Fibroblast of skin of abdomen (primary cell): ENCODE measurements around the gene FEV.
A peak's percentile ranks its signal among the peaks of the same experiment; 100 is the strongest.

ENCODE experiments used
- DNase-seq: peaks from one replicate; pipeline ENCODE4 v3.0.0-alpha.2; 2013

The FEV gene

GRCh38 chr2:219016721-219017120, 31.7 kb upstream of the FEV start:
- DNase-seq: no peak

- no peak for DNase-seq
These were observed 25.9 kb upstream of the FEV start for GRCh38 chr2:219010873-219011272.

- no peak for DNase-seq
These were observed 25.3 kb upstream of the FEV start for GRCh38 chr2:219010162-219010756.

GRCh38 chr2:219009294-219009693, 24.3 kb upstream of the FEV start:
- DNase-seq: no peak

- no peak for DNase-seq
These were observed 19.0 kb upstream of the FEV start for GRCh38 chr2:219003979-219004378.

DNA sequence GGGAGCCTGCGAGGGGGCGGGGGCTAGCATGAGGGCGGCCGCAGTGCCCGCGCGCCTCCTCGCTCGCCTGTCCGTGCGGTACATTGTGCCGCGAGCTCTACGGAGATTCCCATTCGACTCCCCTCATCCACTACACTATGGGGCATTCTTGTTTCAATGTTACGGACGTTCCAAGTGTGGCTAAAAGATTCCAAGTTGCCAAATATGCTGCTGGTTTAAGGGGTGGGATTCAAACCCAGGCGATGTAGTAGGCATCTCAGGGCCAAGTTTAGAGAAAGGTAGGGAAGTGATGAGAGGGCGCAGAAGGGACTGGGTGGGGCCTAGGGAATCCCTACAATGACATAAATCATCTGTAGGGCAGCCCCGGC, 18.3 kb upstream of the FEV start:
- no peak for DNase-seq

DNA sequence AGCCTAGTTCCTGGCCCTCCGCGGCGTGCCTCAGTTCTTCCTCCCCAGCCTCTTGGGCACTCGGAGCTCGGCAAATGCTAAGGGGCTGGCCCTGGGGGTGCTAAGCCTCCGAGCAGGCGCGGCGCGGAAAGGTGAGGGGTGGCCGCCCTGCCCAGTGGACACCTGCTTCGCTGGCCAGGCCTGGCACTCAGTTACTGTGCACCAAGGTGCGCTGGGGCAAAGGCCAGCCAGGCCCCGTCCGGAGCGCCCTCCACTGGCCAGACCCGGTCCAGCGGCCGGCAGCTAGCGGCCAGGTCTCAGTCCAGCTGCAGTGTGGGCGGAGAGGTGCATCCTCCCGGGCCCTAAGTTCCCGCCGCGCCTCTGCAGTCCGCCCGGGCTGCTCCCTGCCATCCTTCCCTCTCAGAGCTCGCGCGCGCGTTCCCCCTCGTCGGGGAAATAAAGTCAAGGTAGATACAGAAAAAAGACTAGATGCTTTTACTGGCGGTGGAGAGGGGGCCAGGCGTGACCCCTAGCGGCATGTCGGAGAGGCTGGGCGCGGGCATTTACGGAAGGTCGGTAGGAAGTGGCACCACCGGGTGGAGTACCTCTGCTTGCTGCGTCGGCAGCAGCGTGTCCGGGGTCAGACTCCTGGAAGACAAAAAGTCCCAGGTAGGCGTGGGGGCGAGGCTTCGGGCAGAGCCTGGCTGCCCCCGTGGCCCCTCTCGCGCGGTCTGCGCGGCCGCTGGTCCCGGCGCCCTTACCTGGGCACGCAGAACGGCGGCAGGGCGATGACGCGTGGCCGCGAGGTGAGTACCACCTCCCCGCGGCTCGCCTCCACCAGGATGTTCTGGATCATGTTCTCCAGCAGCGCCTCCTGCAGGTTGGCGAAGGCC, 17.6 kb upstream of the FEV start:
- no peak for DNase-seq

GRCh38 chr2:219001577-219002394, 16.8 kb upstream of the FEV start:
- no peak for DNase-seq

- no peak for DNase-seq
These were observed 16.2 kb upstream of the FEV start for GRCh38 chr2:219001100-219001576.

- no peak for DNase-seq
These were observed 15.6 kb upstream of the FEV start for GRCh38 chr2:219000569-219000960.

DNA sequence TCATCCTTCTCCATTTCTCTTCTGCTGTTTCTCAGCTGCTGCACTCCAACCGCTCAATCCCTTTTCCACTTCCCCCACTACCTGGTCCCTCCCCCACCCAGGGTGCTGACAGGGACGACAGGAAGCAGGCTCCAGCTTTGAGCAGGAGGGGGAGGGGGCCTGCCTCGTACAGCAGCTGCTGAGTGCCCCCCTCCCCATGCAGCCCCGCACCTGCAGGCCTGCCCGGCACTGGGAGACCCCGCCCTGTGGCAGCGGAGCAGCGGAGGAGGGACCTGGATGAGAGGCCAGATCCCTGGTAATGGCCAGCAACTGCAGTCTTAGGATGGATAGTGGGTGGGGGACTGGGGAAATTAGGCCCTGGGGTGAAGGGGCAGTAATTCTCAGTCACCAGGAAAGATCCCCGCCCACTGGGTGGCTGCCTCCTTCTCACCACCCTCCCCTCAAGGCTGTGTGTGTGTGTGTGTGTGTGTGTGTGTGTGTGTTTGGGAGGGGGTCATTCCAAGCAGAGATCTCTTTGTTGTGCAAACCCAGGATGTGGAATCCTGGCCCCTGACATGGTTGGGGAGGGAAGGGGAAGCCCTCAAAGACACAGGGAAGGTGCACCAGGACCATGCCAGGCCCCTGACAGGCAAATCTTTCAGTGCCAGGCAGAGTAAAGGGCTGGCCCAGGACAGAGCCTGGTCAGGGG, 15.0 kb upstream of the FEV start:
- no peak for DNase-seq

GRCh38 chr2:218999021-218999880, 14.3 kb upstream of the FEV start:
- DNase-seq: no peak

DNA sequence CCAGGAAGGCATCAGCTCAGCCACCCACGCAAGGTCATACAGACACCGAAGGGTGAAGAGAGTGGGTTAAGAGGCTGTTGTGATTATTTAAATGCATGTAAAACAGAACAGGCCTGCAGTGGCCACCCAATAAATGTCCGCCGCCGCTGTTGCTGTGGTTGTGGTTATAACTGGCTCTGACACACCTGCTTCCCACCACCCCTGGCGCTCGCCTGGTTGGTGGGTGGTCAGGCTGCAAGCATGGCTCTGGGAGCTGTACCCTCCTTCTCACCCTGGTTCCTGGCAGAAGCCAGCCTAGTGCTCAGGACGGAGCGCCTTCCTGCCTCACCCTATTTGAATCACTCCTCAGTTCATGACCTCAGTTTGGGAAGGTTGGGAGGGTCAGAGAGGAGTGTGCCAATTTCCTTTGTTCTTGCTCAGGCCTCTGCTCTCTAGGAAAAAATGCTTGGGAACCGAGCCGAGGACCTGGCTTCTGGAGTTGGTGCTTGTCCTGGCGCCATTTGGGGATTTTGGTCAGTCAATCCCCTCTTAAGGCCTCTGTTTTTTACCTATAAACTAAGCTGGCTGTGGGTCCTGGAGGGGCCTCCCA, 13.5 kb upstream of the FEV start:
- DNase-seq: no peak

DNA sequence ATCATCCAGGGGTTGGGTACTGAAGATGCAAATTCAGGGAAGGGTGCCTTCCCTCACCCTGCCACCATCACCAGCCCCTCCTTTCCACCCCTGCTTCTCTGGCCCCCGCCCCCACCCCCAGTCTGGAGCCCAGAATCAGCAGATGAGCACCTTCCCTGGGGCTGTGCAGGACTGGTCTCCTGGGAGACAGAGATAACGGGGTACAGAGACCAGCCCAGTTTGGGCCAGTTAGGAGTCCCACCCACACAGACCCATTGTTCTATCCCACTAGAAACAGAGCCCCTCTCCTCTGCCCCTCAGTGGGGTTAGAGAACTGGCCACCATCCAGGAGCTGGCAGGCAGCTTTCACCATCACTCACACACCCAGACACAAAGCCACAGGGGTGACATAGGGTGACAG, 12.7 kb upstream of the FEV start:
- no peak for DNase-seq

DNA sequence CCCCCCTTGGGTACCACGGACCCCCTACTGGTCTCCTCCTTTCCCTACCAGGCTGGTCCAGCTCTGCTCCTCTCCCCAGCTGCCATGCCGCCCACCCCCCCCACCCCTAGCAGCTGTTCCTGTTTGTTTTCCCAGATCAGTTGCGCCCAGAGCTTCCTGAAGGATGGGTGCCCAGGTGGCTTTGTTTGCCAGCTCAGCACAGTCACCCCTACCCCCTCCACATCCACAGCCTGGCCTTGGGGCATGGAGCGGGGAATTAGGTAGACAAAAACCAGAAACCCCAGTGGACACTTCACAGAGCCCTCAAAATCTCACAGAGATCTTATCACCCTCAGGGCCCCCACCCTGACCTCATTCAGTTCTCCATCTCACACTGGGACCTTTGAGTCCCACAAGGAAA, 12.0 kb upstream of the FEV start:
- DNase-seq: no peak

DNA sequence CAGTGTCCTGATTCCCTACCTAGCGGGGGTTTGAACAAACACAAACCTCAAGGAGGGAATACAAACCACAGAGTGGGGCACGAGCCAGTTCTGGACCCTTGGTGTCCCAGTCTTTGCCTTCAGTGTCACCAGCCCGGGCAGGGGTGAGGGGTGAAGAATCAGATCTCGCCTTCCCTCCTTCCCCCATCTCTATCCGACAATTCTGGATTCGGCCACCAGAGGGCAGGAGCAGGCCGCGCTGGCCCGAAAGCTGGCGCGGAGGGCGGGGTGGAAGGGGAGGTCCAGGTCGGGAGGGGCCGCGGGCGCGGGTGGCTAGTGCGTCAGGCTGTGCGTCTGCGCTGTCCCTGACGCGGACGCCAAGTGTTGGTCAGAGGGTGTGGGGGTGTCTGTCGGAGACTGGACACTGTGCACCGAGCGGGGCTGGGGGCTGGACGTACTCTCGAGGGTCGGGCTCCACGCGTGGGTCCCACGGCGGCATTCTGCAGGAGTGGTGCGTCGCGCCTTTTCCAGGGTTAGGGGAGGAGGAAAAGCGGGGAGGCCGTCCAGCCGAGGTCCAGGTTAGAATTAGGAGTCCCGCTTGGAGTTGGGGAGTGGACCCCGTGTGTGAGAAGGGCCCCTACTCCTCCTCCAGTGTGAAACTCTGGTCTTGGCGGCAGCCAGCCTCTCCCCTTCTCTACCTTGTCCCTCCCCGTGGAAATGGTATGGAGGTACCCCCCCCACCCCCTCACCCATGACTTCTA, 11.2 kb upstream of the FEV start:
- peak; percentile 67 for DNase-seq

- no peak for DNase-seq
These were observed 10.6 kb upstream of the FEV start for GRCh38 chr2:218995561-218995960.

DNA sequence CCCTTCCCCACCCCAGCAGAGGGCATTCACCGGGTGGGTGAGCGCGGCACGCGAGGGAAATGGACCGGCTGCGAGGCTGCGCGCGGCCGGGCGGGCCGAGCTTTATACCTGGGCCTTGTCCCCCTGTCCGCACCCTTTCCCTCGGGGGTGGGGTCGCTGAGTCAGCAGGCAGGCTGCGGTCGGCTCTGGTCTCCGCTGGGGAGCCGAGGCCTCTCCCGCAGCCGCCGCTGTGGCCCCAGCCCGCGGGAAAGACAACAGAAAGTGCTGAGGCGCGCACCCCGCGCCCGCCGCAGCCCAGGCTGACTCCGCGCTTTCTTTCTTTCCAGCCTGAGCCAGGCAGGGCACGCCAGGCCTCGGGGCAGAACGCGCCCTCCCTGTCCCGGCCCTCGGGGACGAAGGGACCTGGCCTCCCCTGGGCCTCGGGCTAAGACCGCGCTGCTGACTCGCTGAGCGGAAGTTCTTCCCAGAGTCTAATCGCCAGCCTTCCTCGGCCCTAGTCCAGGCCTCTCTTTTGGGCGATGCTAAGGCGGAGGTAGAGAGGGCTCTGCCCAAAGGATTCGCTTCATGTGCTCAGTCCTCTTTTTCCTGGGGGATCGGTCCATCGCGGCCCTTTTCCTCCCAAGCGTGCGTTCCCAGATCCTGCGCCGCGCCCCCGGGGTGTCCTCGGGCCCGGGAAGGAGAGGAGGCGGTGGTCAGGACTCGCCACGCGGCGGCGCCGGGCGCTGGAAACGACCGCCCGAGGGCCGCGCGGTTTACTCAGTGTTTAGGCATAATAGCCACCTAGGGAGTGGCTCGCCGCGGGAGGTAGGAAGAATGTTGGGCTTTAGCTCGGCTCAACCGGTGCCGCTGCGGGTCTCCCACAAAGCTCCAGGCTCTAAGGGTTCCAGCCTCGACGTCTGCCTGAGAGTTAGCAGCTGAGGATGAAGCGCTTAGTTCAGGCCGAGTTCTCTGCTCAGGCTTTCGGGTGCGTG, 8.6 kb upstream of the FEV start, which contains the start of gene CRYBA2:
TSS of gene CRYBA2 (minus strand) at position 78 of the 971 bp plus-strand sequence. CDS start 246 bp downstream, outside the sequence.
- DNase-seq: no peak

DNA sequence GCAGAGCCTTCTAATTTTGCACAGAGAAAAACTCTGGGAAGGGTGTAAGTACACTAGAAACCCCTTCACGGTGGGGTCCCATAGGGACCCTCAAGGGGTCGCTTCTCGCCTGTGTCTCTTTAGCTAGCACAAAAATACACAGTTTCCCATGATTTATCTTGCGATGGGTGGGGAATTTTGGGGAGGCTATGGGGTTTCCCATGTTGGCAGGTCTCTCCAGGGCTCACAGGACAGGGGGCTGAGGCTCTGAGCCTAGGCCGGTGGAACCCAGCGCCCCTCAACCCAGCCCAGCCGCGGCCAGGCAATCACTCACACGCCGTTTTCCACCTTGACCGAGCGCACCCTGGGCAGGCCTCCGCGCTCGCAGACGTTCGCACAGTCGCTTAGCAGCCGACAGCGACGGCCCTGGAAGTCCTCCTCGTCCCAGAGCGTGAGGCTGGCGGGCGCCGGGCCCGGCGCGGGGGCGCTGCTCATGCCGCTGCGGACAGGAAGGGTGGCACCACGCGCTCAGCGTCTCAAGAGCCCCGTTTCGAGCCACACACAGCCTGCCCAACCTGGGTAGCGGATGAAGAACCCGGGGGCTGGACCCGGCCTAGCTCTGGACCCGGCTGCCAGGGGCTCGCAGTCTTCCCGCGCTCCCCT, 7.8 kb upstream of the FEV start:
- no peak for DNase-seq
